HG03565 (cell line): ENCODE measurements around the gene METTL21C.

Experiments
- ATAC-seq: cut with Tn5 transposase; IDR thresholded peaks from one replicate; pipeline ENCODE4 v1.9.1; 2021; ENCODE audit warnings: mild to moderate bottlenecking, moderate library complexity; ENCODE audit not compliant: unreplicated experiment

Gene METTL21C

DNA sequence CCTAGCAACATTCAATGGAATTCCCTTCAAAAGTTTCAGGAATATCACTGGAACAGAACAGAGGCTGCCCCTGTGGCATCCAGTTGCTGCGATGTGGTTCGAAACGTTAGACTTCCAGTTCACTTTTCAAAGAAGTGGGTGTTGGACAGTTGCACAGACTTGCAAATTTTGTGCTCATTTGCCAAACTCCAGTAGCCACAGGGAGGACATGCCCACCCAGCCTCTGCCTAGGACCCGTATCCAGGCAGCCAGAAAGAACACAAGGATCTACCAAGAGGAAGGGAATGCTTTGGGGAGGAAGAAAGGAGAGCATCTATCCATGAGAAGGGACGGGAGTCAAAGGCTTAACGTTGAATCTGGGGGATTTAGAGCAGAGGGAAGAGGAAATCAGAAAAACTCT lies at the start of gene METTL21C:
METTL21C (minus strand) TSS at position 108 of the 400 bp plus-strand sequence. CDS start 546 bp downstream, outside the sequence.
- ATAC-seq, result no peak

DNA sequence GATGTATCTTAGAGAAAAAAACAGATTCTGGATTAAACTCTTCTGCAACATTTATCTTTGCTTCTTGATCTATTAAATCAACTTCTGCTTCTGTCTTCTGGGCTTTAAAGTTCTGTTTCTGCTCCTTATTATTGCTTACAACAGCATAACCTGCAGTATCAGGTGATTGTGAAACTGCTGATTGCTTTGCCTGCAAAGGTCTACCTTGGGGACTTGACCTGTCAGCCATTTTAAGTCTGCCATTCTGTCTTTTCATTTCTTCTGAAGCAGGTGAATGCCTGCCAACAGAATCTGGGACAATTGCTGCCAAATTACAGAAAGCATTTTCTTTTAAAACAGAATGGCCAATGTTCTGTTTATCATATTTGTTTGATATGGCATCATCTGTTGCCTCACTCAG lies 47.7 kb upstream of the METTL21C start:
- ATAC-seq, result no peak

DNA sequence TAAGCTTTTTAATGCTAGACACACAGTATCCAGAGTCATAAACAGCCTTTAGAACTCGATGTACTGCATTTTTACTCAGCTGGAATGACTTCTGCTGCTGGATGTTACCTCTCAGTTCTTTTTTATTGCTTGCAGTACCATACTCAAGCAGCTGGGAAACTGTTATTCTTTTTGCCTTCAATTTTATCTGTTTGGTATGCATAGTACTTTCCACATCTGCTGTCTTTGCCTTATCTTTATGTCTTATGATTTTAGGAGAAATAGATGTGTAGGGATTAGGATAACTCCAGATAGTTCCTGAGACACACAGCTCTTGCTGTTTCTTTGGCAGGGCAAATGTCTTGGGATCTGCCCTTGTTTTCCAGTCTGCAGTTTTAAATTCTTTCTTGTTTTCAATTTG lies 47.3 kb upstream of the METTL21C start:
- no peak for ATAC-seq

DNA sequence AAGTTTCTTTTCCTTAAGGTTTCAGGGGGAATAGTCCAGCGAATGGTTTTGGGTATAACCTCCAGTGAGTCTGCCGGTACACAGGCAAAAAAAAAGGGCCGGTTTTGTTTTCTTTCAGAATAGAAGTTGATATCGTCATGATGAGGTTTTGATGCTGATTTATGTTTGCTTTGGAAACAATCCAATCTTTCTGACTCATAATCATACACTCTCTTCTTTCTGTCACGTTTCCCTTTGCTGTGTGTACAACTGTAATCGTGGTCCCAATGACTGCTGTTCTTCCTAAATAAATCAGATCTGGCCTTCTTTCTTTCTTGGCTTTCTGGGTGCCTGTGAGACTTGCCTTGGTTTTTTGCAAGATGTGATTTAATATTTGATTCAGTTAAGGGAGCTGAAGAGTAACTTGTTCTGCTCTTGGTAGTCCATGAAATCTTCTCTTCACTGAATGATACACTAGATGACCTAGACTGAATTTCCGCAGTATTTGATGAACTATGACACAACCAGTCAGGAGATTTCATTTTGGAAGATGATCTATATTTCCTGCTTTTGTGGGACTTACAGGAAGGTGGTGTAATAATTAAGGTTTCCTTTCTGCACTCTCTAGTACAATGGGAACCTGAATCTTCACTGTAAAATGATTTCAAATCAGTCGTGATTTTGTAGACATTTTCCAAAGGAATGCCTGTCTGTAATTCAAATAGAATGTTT lies 34.9 kb upstream of the METTL21C start:
- ATAC-seq, result no peak

DNA sequence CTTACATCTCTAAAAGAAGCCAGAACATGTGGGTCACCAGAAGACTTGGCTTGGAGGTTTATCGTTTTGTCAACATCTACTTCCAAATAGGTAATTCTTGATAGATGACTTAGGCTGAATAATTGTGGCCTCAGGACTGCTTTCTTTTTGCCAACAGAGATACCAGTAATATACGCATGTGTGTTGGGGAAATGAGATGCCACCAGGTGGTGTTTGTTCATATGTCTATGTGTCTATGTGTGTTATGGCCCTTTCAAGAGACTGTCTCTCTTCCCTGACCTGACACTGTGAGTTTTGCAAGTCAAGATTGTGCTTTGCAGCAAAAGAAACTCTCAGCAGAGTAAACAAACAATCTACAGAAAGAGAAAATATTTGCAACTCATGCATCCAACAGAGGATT lies 31.6 kb upstream of the METTL21C start:
- no peak for ATAC-seq

DNA sequence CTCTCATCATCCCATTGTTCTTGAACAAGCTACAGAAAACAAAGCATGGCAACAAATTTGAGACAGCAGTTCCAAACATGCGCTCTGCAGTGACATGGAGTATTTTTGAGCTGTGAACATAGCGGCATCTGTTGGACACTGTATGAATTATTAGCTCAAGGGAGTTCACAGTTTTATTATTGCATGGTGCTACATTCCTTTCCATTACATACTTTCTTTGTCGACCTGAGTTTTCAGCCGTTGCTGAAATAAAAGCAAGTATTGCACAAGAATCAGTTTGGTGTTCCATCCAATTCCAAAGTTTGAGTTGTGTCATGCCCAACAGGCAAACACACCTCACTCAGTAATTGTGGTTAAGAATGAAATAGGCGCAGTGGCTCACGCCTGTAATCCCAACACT lies 30.1 kb upstream of the METTL21C start:
- ATAC-seq, result no peak

DNA sequence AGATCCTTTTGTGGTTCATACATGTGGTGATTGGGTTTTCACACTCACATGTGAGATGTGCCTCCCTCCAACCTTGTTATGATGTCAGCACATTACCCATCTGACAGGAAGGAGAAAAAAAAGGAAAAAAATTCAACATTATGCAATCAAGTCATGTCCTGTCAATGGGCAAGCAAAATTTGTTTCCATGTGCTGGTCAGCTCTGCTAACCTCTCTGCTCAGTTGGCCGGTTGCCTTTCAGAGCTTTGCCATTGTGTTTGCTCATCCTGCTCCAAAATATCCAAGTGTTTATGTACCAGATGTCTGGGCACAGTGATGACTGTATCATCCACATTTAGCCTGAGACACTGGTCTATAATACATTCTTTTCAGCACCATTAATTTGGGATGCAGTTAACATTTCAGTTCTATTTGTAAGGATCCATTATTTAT lies 27.0 kb upstream of the METTL21C start:
- no peak for ATAC-seq

DNA sequence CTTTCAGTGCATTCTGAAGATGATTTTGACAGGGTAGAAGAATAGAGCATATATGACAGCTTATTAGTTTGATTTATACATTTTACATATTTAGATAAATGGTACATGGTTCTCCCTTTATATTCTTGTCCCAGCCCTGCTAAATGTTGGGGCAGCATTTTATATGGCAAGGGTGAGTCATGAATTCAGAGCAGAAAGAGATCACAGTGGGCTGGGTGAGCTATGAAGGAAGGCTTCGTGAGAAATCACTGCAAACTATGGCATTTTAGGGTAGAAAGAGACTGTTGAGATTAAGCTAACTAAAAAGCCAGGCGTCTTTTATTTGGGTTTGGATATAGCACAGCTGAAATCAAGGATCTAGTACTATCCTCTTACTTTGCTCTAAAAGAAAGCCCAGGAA lies 23.9 kb upstream of the METTL21C start:
- no peak for ATAC-seq

DNA sequence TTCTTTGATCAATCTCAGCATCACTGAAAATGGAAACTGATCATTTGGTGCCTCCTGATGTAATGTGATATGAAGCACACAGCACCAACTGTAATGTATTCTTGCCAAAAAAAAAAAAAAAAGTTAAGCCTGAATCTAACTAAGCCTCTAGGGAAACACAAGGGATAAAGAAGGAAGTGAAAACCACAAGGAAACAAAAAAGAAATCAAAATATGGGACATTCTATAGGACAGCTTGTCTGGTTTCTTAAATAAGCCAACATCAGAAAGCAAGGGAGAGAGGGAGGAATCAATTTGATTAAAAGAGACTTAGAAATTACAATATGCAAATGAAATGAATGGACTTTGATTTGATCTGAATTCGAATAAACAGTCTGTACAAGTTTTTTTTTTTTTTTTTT lies 20.6 kb upstream of the METTL21C start:
- ATAC-seq, result no peak

DNA sequence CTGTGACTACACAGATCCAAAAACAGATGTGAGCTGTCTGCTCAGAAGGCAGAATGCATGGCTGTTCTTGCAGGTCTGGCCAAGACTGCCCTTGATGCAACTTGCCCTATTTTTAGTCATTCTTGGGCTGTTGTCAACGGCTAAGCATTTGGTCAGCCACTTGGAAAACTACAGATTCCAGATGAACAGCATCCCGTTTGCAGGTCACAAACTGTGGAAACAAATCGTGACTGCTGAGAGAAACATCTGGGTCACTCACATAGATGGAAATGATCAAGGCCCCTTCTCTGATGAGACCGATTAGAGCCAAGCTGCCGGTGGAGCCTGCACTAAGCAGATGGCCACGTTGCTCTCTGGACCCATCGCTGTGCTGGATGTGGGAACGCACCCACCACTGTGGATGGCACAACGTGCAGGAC lies 15.4 kb upstream of the METTL21C start:
- ATAC-seq, result no peak

DNA sequence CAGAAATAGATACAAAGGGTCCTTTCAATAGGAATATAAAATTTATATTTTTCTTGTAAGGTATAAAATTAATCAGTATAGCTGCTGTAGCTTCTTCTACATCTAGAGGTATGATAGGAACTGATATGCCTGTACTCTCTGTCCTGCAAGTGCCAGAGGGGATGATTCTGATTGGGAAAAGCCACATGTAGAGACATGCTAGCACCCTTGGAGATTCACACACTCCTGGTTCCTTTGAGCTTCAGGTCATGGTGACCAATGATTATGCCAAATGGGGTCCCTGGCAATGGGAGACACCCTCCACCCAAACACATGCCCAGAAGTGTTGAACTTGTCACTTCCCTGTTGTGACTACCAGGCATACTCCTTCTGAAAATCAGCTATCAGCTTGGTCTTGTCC lies 14.7 kb upstream of the METTL21C start:
- ATAC-seq, result no peak

DNA sequence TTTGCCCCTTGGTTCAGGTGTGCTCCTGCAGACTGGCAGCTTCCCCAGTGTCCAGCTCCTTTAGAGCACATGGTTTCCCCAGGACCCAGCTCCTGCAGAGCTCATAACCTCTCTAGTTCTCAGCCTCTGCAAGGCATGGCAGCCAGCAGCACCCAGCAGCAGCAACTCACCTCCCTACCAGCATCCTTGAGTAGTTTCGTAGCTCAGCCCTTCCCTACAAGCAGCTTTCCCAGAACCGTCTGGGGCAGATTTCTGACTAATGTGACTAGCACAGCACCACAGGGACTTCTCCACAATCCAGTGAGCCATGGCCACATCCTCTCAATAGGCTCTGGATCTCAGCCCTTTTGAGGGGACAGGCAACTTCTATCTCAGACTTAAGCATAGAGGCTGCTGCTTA lies 14.1 kb upstream of the METTL21C start:
- ATAC-seq, result no peak

DNA sequence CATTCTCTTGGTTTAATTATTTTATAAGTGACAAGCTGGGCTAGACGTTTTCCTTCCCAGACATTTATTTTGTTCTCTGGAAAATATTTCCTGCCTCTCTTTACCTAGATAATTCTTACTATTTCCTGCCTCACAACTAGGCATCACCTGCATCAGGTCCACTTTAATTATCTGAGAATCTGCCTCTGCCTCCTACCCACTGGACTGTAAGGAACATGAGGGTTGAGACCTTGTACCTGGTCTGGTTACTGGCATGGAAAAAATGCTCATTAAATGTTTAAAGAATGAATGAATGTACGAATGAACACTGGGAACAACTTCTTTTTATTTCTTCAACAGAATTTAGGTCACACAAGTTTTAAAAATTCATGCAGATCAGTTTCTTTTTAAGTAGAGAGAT lies 13.4 kb upstream of the METTL21C start:
- no peak for ATAC-seq

DNA sequence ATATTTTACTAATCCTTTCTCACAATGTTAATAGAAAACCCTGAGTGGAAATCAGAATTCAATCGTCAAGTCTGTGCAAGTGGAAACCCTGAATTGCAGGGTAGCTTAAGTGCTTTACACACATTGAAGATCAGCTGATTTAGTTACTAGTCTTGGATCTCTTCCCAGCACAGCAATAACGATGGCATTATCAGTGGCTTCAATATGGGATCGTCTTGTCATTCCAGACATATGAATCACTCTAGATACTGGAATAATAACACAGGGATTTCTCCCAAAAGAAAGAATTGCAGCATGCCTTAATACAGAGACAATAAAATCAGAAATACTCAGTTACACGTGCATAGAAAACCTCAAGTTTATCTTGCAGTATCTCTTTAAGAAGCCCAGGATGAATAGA lies 12.6 kb upstream of the METTL21C start:
- ATAC-seq, result no peak

DNA sequence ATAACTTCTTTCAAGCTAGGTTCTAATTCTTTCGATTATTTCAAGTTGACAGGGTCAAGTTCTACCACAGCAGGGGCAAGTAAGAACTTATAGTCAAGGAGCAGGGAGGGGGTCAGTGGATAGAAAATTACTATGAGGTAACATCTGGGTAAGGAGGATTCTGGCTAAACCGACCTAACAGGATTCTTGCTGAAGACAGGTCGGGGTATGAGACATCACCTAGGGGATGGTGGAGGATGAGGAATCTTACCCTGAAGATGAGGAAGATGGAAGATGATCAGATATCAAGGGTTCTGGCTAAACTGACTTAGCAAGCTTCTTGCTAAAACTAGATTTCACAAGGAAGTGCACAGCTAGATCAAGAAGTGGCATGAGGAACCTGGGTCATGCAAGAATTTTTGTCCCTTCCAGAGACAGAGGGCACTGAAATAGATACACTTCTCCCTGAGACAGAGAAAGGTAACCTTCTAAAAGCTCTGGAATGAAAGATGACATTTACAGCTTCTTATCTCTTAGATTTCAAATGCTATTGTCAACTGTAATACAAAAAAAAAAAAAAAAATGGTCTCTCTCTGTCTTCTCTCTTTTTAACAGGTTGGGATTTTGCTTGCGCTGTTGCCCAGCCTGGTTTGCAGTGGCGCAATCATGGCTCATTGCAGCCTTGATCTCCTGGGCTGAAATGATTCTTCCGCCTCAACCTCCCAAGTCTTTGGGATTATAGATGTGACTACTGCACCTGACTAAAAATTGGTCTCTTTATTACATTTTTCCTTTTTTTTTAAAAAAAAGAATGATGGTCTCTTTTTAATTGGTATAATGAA lies 9.6 kb upstream of the METTL21C start:
- ATAC-seq, result no peak

DNA sequence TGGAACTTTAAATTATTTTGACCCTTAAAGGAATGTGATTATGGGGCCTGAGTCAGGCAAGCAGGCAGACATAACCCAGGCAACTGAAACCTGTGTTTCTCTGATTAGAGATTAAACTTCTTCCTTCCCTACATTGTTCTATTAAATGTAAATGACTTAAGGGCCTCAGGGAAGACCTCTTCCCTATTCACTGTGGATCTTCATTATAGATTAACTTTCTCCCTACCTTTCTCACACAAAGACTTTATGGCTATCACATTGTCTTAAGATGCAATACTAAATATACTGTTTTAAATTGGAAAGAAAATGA lies 8.8 kb upstream of the METTL21C start:
- no peak for ATAC-seq

DNA sequence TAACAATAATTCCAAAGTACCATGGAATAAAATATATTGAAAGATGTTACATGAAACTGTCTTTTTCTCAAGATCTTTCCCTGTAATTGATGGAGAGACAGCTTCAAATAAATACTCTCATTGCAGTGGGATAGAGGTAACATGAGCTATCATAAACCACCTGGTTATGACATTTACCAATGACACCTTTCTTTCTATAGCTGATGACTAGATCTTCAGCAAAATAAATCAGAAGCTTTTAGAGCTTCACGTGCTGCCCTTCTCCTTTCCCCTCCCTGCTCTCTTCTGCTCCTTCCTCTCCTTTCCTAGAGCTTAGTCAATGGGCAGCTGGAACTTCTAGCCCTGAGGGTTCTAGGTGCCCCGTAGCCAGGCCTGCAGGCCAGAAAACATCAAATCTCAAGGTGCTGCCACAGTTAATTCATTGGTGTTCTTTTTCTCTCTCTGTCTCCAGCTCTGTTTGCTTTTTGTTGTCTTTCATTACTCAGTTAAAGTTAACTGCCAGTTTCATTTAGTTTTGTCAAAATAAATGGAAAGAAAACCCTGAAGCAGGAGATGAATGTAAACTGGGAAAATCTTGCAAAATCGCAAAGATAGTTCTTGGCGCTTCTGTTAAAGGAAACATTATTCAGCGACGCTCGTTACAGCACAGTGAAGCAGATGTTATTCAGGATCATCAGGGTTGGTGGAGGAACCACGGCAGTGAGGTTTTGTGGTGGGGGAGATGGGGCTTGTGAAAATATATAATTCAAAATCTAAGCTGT lies 8.3 kb upstream of the METTL21C start:
- ATAC-seq, result no peak

DNA sequence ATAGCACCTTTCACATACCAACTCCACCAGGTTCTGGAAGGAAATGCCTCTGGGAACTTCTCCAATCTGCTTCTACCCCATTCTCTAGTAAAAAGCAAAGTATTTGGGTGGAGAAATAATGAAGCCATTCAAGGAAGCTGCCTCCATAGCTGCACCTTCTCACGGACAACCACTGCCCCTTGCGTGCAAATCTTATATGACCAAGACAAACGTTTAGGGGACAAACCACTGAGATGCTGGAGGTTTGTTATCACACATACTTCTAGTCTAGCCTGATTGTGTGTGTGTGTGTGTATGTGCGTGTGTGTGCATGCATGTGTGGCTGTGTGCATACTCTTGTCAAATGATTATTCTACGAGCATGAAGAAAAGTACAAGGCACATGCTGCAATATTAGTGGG lies 6.5 kb upstream of the METTL21C start:
- ATAC-seq, result no peak

DNA sequence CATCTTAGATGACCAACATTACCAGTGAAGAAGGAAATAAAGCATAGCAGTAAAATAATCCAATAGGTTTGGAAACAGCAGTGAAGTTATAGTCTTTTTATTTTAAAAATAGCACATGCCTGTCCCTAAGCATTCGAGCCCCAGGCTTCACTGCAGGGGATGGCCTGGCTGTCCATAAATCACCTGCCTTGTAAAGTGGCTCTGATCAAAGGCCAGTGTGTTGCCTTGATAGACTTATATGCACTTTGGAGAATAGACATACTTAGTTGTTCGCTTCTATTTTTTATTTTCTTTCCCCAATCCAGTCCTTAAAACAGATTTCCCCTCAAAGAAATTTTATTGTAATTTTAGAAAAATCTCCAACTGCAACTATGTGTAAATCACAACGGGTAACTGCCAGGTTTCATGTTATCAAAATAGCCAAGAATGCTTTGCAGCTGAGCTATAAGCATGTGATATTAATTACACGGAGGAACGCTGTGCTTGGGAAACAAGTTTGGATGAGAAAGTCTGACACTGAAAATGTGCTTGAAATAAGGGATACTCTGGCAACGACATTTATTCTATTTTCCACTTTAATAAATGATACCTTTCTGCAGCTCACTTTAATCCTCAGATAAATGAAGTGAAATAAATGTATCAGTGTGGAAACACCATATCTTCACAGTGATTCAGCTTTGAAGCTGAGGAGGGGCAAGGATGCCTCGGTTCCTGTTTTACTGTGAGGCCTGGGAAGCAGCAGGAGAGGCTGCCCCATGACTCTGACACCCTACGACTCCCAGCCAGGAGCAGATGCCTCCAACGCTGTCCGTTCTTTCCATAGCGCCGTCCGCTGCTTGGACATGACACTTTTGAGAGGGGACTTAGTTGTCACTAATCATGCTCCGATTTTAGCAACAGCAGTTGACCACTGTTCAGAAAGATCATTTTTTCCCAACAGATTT lies 5.5 kb upstream of the METTL21C start:
- no peak for ATAC-seq

DNA sequence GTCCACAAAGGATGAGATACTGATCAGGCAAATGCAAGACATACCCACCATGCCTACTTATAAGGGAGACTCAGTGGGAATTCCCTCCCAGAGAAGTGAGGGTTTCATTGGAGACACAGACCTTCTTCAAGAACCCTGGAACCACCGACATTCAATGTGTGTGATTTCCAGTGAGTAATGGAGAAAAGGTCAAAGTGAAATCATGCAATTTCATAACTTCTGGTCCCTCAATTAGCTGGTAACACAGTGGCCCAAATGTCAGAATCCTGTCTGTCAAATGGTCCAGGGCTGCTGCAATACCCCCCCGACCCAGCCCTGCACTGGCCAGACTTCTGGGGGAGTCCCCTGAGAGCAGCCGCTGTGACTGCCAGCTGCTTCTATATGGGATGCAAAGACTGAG lies 4.7 kb upstream of the METTL21C start:
- no peak for ATAC-seq

DNA sequence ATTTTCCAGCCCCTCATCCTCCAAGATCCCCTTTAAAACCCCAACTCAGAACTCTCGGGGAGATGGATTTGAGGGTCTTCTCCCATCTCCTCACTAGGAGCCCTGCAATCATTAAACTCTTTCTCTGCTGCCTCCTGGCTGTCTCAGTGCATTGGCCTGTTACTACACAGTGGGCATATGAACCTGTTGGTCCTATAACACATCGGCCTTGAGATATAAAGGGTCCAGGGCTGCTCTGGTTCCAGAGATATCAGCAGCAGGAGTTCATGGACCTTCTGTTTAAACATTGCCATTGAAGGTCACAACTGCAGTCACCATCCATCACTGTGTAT lies 3.8 kb upstream of the METTL21C start:
- ATAC-seq, result no peak
